NOMO-1 treated with DMSO at 0.1 percent for 48 hours (cell line): ENCODE measurements around the gene CHRNB2.
"Not testable (repeated sequence)": the region's sequence is repeated elsewhere in the genome, so short reads cannot be mapped to it uniquely, and the experiment has no call there.

Experiments
- DNase-seq: peaks from one replicate; lab custom pipeline; 2025; ENCODE audit not compliant: unreplicated experiment; lab: John Stamatoyannopoulos, UW

Gene CHRNB2

GRCh38 chr1:154567386-154568156, at the start of gene CHRNB2:
Gene CHRNB2, plus strand, starts transcription at chr1:154567778. Its CDS starts 267 bp downstream, at chr1:154568045.
- DNase-seq: peak; percentile 16

- no peak for DNase-seq
Measured at GRCh38 chr1:154519591-154519991, 48.0 kb upstream of the CHRNB2 start.

- no peak for DNase-seq
Measured at GRCh38 chr1:154520333-154520732, 47.2 kb upstream of the CHRNB2 start.

- DNase-seq: no peak
Measured at GRCh38 chr1:154521695-154522094, 45.9 kb upstream of the CHRNB2 start.

GRCh38 chr1:154524881-154525280, 42.7 kb upstream of the CHRNB2 start:
- DNase-seq: no peak

- DNase-seq: no peak
Measured at GRCh38 chr1:154527192-154527591, 40.4 kb upstream of the CHRNB2 start.

GRCh38 chr1:154529308-154529707, 38.3 kb upstream of the CHRNB2 start:
- no peak for DNase-seq

GRCh38 chr1:154531950-154532349, 35.6 kb upstream of the CHRNB2 start:
- not testable (repeated sequence) for DNase-seq

GRCh38 chr1:154533952-154534844, 33.4 kb upstream of the CHRNB2 start:
- DNase-seq: no peak

GRCh38 chr1:154536570-154536969, 31.0 kb upstream of the CHRNB2 start:
- DNase-seq: no peak

GRCh38 chr1:154539486-154540483, 27.8 kb upstream of the CHRNB2 start:
- DNase-seq: no peak

- no peak for DNase-seq
Measured at GRCh38 chr1:154541231-154541630, 26.3 kb upstream of the CHRNB2 start.

GRCh38 chr1:154546264-154547063, 21.1 kb upstream of the CHRNB2 start:
- peak; percentile 41 for DNase-seq

GRCh38 chr1:154547105-154547732, 20.4 kb upstream of the CHRNB2 start:
- no peak for DNase-seq

- no peak for DNase-seq
Measured at GRCh38 chr1:154548028-154548427, 19.6 kb upstream of the CHRNB2 start.

GRCh38 chr1:154549202-154549770, 18.3 kb upstream of the CHRNB2 start:
- no peak for DNase-seq

- no peak for DNase-seq
Measured at GRCh38 chr1:154550070-154550469, 17.5 kb upstream of the CHRNB2 start.

GRCh38 chr1:154550657-154551056, 16.9 kb upstream of the CHRNB2 start:
- DNase-seq: no peak

- DNase-seq: no peak
Measured at GRCh38 chr1:154551474-154551873, 16.1 kb upstream of the CHRNB2 start.
